ENCODE data around the gene STK32B.

DNA sequence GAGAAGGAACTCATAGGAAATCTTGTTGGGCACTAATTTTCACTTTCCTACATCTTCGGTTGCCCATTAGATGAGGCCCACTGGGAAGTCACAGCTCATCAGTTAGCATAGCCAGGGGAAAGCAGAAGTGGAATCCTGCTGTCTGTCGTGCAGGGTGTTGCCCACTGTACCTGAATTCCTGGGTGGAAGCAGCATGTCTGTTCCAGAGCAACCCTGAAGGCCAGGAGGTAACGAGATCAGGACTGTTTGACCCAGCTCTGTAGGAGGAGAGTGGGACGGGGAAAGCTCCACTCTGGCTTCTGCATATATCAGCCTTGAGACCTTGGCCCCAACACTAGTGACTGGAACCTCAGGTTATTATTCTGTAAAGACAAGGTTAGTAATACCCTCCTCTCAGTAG lies 361.0 kb downstream of the STK32B start:
- TF ChIP-seq, protein P1, sequence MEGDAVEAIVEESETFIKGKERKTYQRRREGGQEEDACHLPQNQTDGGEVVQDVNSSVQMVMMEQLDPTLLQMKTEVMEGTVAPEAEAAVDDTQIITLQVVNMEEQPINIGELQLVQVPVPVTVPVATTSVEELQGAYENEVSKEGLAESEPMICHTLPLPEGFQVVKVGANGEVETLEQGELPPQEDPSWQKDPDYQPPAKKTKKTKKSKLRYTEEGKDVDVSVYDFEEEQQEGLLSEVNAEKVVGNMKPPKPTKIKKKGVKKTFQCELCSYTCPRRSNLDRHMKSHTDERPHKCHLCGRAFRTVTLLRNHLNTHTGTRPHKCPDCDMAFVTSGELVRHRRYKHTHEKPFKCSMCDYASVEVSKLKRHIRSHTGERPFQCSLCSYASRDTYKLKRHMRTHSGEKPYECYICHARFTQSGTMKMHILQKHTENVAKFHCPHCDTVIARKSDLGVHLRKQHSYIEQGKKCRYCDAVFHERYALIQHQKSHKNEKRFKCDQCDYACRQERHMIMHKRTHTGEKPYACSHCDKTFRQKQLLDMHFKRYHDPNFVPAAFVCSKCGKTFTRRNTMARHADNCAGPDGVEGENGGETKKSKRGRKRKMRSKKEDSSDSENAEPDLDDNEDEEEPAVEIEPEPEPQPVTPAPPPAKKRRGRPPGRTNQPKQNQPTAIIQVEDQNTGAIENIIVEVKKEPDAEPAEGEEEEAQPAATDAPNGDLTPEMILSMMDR (IDR thresholded peaks at IDR 0.05) = no peak
- TF ChIP-seq POLR2A (IDR thresholded peaks at IDR 0.05) = no peak
- TF ChIP-seq POLR2AphosphoS5 (IDR thresholded peaks at IDR 0.05) = no peak
